GM12878 (cell line): ENCODE data around the gene SPN. TPM values are rescaled to one million over a fixed set of nuclear protein-coding genes. Genes with fewer than 3 reads are reported as not detected.

Experiments used
- ATAC-seq: fragments of 200-7000 bp; cut with Tn5 transposase; 3 replicates; pipeline ENCODE4 v1.9.1; 2020; ENCODE audit warnings: mild to moderate bottlenecking, moderate library complexity
- BruUV-seq: library from RNA; stranded (reverse); fragments of 400-500 nt; replicated peaks from 2 replicates; lab custom pipeline; 2021; lab: Mats Ljungman, UMichigan
- CTCF ChIA-PET: fragments of 300-600 bp; sonication (Branson Sonifier 250); formaldehyde crosslinking; extraction: SDS; loops from one replicate; lab custom pipeline; 2021; ENCODE audit warnings: inconsistent platforms; lab: Yijun Ruan, JAX
- POLR2A ChIA-PET: fragments of 350-600 bp; formaldehyde crosslinking; extraction: SDS; loops from one replicate; lab custom pipeline; 2021; ENCODE audit warnings: inconsistent platforms; lab: Charles Lee
- RAD21 ChIA-PET: fragments of 300-600 bp; sonication (Branson Sonifier 250); formaldehyde crosslinking; loops from one replicate; lab custom pipeline; 2023; ENCODE audit warnings: antibody characterized with exemption; ENCODE audit not compliant: unreplicated experiment; lab: Charles Lee
- SMC1A ChIA-PET: fragments of 300-600 bp; sonication (Branson Sonifier 250); formaldehyde crosslinking; loops from one replicate; lab custom pipeline; 2023; ENCODE audit not compliant: unreplicated experiment, uncharacterized antibody; lab: Charles Lee
- DNase-seq: peaks from one replicate; pipeline ENCODE4 v3.0.0-alpha.2; 2011; ENCODE audit warnings: low read depth, low spot score
- FAIRE-seq: peaks from 3 replicates; lab custom pipeline; 2011; peaks lifted over from hg19 to GRCh38; lab: Jason Lieb, UNC
- H2AFZ ChIP-seq: 2 replicates; pipeline ENCODE4 v1.6.0; 2011; ENCODE audit warnings: low read depth, low read length, control low read depth; ENCODE audit not compliant: control insufficient read depth
- H3K27ac ChIP-seq: 2 replicates; pipeline ENCODE4 v1.5.1; 2011; ENCODE audit warnings: control low read depth; ENCODE audit not compliant: control insufficient read depth, insufficient read depth
- H3K27me3 ChIP-seq, 2 experiments: replicated peaks in 1 of 2; 2 replicates each; pipeline versions ENCODE4 v1.6.0 to v1.6.1; 2011; ENCODE audit warnings: low read length in 1 of 2; ENCODE audit not compliant: control insufficient read depth in 2 of 2, insufficient read depth in 2 of 2
- H3K36me3 ChIP-seq, 2 experiments: 2 replicates each; pipeline ENCODE4 v1.5.1; 2011; ENCODE audit warnings: low read length in 1 of 2; ENCODE audit not compliant: control insufficient read depth in 2 of 2, insufficient read depth in 2 of 2
- H3K4me1 ChIP-seq: 2 replicates; pipeline ENCODE4 v1.6.1; 2011; ENCODE audit warnings: mild to moderate bottlenecking, low read length, moderate library complexity, mixed read lengths; ENCODE audit not compliant: control insufficient read depth, insufficient read depth
- H3K4me2 ChIP-seq: 2 replicates; pipeline ENCODE4 v1.6.0; 2011; ENCODE audit warnings: control low read depth; ENCODE audit not compliant: control insufficient read depth, insufficient read depth
- H3K4me3 ChIP-seq: fragments of 200-600 bp; sonication (generic); 2 replicates; pipeline ENCODE4 v1.5.1; 2016
- H3K79me2 ChIP-seq: 2 replicates; pipeline ENCODE4 v1.6.0; 2011; ENCODE audit warnings: low read length; ENCODE audit not compliant: control insufficient read depth, insufficient read depth
- H3K9ac ChIP-seq: 2 replicates; pipeline ENCODE4 v1.8.0; 2011; ENCODE audit warnings: low read length, control low read depth, mixed read lengths; ENCODE audit not compliant: control insufficient read depth, insufficient read depth
- H3K9me3 ChIP-seq: replicated peaks from 3 replicates; pipeline ENCODE4 v1.5.1; 2011; ENCODE audit warnings: mild to moderate bottlenecking, low read length; ENCODE audit not compliant: control insufficient read depth, insufficient read depth
- H4K20me1 ChIP-seq: 2 replicates; pipeline ENCODE4 v1.6.0; 2011; ENCODE audit not compliant: control insufficient read depth, insufficient read depth
- HDAC2 ChIP-seq: fragments of 200-600 bp; sonication (generic); IDR thresholded peaks from 2 replicates; pipeline ENCODE4 v1.6.1; 2017
- JUNB ChIP-seq: IDR thresholded peaks from 2 replicates; pipeline ENCODE4 v1.6.1; 2016; ENCODE audit warnings: antibody characterized with exemption, mild to moderate bottlenecking
- PAX5 ChIP-seq: IDR thresholded peaks from 2 replicates; pipeline ENCODE4 v1.6.1; 2011; ENCODE audit warnings: low read depth, low read length, borderline replicate concordance
- RELB ChIP-seq: fragments of 450-650 bp; IDR thresholded peaks from 2 replicates; pipeline ENCODE4 v1.6.1; 2017; ENCODE audit warnings: low read depth, mild to moderate bottlenecking, moderate library complexity
- SIX5 ChIP-seq: IDR thresholded peaks from 2 replicates; pipeline ENCODE4 v1.6.1; 2011; ENCODE audit warnings: mild to moderate bottlenecking, low read depth, low read length, moderate library complexity; ENCODE audit not compliant: severe bottlenecking
- SPI1 ChIP-seq: IDR thresholded peaks from 2 replicates; pipeline ENCODE4 v1.6.1; 2011; ENCODE audit warnings: low read depth, mild to moderate bottlenecking, low read length, moderate library complexity, borderline replicate concordance; ENCODE audit not compliant: insufficient read depth
- TCF3 ChIP-seq: IDR thresholded peaks from 2 replicates; pipeline ENCODE4 v1.6.1; 2012; ENCODE audit warnings: low read depth, mild to moderate bottlenecking, low read length, borderline replicate concordance; ENCODE audit not compliant: insufficient read depth
- ZNF687 ChIP-seq: fragments of 450-650 bp; IDR thresholded peaks from 2 replicates; pipeline ENCODE4 v1.6.1; 2017; ENCODE audit warnings: mild to moderate bottlenecking, moderate library complexity
- WGBS: methylation state at CpG from one replicate; pipeline ENCODE4 v1.1.6; 2016; ENCODE audit warnings: low lambda C conversion rate; ENCODE audit not compliant: insufficient replicate concordance, insufficient coverage; ENCODE audit errors: missing lambda C conversion rate; 5-methylcytosine and 5-hydroxymethylcytosine counted together
- in situ Hi-C: fragments of 300-500 bp; cut with MboI; formaldehyde crosslinking; loops from 9 replicates; pipeline ENCODE4 v1.14.3; 2018; ENCODE audit warnings: mixed read lengths
- intact Hi-C: fragments of 100-400 bp; cut with micrococcal nuclease; formaldehyde crosslinking; loops from one replicate; pipeline ENCODE4 v1.14.2; 2022; ENCODE audit not compliant: unreplicated experiment
- polyA plus RNA-seq, 11 experiments: library from polyadenylated mRNA; depleted of rRNA in 4 of 11; unstranded in 6 of 11; stranded (reverse) in 5 of 11; fragments of >200 nt; fragmentation: Nextera tagmentation in 4 of 11; fragmentation: Illumina TruSeq in 1 of 11; extraction: Ambion mirVana in 4 of 11; extraction: Trizol in 1 of 11; gene quantifications; 1 replicate in 1 of 11; 2 replicates in 10 of 11; pipeline versions ENCODE4 v1.2.1 to v1.2.3, GENCODE V29; 2011 to 2016; ENCODE audit warnings: inconsistent platforms in 2 of 11, missing spikeins in 2 of 11, low read depth in 1 of 11
- total RNA-seq, 4 experiments: library from RNA; depleted of rRNA in 3 of 4; stranded (reverse); fragments of >200 nt in 3 of 4; fragmentation: Illumina TruSeq in 1 of 4; extraction: Trizol in 1 of 4; gene quantifications; 2 replicates each; pipeline versions ENCODE4 v1.2.1 to v1.2.3, GENCODE V29; 2013 to 2021
- TF ChIP-seq, protein P1 (sequence below): fragments of 450-650 bp; formaldehyde crosslinking; IDR thresholded peaks from 2 replicates; pipeline ENCODE4 v1.4.0; 2022; ENCODE audit warnings: mild to moderate bottlenecking, moderate library complexity

The SPN gene
- total and polyA plus RNA-seq, 10 of the 15 experiments (the other 5 are each of a cell fraction or from before 2014, with no cell fraction given): 16.2 to 173 (median 92.7) TPM

GRCh38 chr16:29712809-29713208, 49.8 kb downstream of the SPN start (continued):
- TF ChIP-seq, protein P1, sequence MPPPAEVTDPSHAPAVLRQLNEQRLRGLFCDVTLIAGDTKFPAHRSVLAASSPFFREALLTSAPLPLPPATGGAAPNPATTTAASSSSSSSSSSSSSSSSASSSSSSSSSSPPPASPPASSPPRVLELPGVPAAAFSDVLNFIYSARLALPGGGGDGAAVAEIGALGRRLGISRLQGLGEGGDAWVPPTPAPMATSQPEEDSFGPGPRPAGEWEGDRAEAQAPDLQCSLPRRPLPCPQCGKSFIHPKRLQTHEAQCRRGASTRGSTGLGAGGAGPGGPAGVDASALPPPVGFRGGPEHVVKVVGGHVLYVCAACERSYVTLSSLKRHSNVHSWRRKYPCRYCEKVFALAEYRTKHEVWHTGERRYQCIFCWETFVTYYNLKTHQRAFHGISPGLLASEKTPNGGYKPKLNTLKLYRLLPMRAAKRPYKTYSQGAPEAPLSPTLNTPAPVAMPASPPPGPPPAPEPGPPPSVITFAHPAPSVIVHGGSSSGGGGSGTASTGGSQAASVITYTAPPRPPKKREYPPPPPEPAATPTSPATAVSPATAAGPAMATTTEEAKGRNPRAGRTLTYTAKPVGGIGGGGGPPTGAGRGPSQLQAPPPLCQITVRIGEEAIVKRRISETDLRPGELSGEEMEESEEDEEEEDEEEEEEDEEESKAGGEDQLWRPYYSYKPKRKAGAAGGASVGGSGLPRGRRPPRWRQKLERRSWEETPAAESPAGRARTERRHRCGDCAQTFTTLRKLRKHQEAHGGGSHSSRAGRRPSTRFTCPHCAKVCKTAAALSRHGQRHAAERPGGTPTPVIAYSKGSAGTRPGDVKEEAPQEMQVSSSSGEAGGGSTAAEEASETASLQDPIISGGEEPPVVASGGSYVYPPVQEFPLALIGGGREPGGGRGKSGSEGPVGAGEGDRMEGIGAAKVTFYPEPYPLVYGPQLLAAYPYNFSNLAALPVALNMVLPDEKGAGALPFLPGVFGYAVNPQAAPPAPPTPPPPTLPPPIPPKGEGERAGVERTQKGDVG: no peak
- TF ChIP-seq RELB (no peak), HDAC2 (no peak), SIX5 (no peak)

GRCh38 chr16:29714396-29714795, 51.3 kb downstream of the SPN start:
- no TSS peak for BruUV-seq
- Histone ChIP-seq H3K9ac (no peak overlapping the region), H4K20me1 (no peaks in the 10 kb centered on the region), H3K79me2 (no peaks in the 10 kb centered on the region), H3K4me2 (no peak overlapping the region; the same call in 1 of the 2 replicates), H3K9me3 (no peaks in the 10 kb centered on the region), H3K36me3 (no peaks in the 10 kb centered on the region), H2AFZ (no peak overlapping the region), H3K27ac (no peak overlapping the region), H3K4me3 (no peak overlapping the region), H3K27me3 (no peaks in the 10 kb centered on the region; a peak in 1 of 4 replicates), H3K4me1 (peaks cover 7% of the 10 kb centered on the region)
- SMC1A ChIA-PET: interaction anchor here (0.7 to 2.4 kb wide), 6 partner anchors 9 to 38 kb away, joined by 3 to 14 read pairs (median 8); no protein-coding TSS in a partner anchor
- no peak for DNase-seq
- CTCF ChIA-PET: interaction anchor here (0.7 to 1.8 kb wide), 10 partner anchors 9 to 134 kb away, joined by 3 to 7 read pairs (median 3); no protein-coding TSS in a partner anchor
- in situ Hi-C loops: no loop called here
- ATAC-seq: peak; percentile 58
- no peak for FAIRE-seq
- RAD21 ChIA-PET: interaction anchor here (0.9 to 1.6 kb wide), 4 partner anchors 51 to 134 kb away, joined by 3 to 6 read pairs (median 4); partner anchors contain the start of genes KIF22 and SPN
- intact Hi-C loops: no loop called here
- 18% methylated on average over 2 of the region's 2 CpGs for WGBS
- POLR2A ChIA-PET: interaction anchor here (0.6 to 0.7 kb wide), 2 partner anchors 13 to 133 kb away, joined by 3 to 7 read pairs; no protein-coding TSS in a partner anchor
- TF ChIP-seq PAX5 (no peak), ZNF687 (no peak), JUNB (peak; percentile 18; the same call in 1 of the 2 replicates), SPI1 (no peak), TCF3 (no peak)
